Measurements from ENCODE around the gene SLC47A2. TPM values are rescaled to one million over a fixed set of nuclear protein-coding genes. Genes with fewer than 3 reads are reported as not detected.
"Not testable (repeated sequence)": the region's sequence is repeated elsewhere in the genome, so short reads cannot be mapped to it uniquely, and the experiment has no call there.

Gene SLC47A2
- total RNA-seq, 3 donors from 2014 or later, result 0.28 to 0.65 (median 0.38) TPM

DNA sequence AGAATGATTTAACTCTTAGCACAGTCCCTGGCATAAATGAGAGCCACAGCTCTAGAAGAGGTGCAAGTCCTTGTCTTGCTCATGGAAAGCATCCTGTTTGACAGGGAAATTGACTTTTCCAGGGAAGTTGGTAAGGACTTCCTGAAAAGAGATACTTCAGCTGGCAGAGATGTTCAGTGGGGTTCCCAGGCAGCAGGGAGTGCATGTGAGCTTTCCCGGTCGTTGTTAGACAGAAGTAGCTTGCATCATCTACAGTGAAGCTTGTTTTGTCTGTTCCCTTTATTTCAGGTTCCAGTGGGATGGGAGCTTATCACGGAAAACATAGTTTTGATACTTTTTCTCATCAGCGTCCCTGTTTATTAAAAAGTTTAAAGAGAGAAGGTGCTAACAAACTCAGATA is 45.0 kb downstream of the SLC47A2 start:
- ATAC-seq, result no peak
- no peaks in the 10 kb centered on the region for H3K36me3 ChIP-seq (ENCODE audit: low read depth)

GRCh38 chr17:19670908-19671307 is 45.5 kb downstream of the SLC47A2 start:
- Histone ChIP-seq H3K36me3 (ENCODE audit: low read depth) (no peaks in the 10 kb centered on the region), H3K4me3 (no peak overlapping the region), H3K9me3 (no peaks in the 10 kb centered on the region), H3K4me1 (ENCODE audit: low read depth) (peaks cover 19% of the 10 kb centered on the region)
- DNase-seq (no peak), ATAC-seq (no peak)
- no peak for TF ChIP-seq CTCF (IDR thresholded peaks at IDR 0.05)
- intact Hi-C loops (cut with DNase I, micrococcal nuclease), result no loop called here

More for the DNA sequence above, 45.0 kb downstream of the SLC47A2 start:
- intact Hi-C loops (cut with DNase I, micrococcal nuclease), result no loop called here
- peaks cover 19% of the 10 kb centered on the region for H3K4me1 ChIP-seq (ENCODE audit: low read depth)
- TF ChIP-seq CTCF (IDR thresholded peaks at IDR 0.05), result no peak
- no peaks in the 10 kb centered on the region for H3K9me3 ChIP-seq
- no peak overlapping the region for H3K4me3 ChIP-seq
- no peak for DNase-seq

GRCh38 chr17:19669680-19670079 is 46.7 kb downstream of the SLC47A2 start:
- ATAC-seq; H3K36me3 ChIP-seq (ENCODE audit: low read depth); H3K4me3 ChIP-seq; H3K9me3 ChIP-seq; DNase-seq; intact Hi-C loops (cut with DNase I, micrococcal nuclease): not testable (repeated sequence)
- peaks cover 19% of the 10 kb centered on the region for H3K4me1 ChIP-seq (ENCODE audit: low read depth)

DNA sequence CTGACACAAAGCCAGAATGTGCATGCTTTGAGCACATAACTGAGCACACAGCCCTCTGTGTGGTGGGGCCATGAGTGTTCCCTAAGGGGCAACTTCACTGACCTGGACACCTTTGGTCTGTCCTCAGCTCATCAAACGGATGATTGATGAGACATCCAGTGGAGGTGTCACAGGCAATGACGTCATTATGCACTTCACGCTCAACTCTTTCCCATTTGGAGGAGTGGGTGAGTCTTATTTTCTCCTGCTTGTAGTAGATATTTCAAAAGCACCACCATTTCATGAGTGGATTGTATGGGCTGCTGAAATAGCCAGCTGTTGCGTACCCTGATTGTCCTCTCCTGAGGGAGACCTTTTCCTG is 51.6 kb downstream of the SLC47A2 start:
- ATAC-seq, result no peak
- intact Hi-C loops (cut with DNase I, micrococcal nuclease), result no loop called here

DNA sequence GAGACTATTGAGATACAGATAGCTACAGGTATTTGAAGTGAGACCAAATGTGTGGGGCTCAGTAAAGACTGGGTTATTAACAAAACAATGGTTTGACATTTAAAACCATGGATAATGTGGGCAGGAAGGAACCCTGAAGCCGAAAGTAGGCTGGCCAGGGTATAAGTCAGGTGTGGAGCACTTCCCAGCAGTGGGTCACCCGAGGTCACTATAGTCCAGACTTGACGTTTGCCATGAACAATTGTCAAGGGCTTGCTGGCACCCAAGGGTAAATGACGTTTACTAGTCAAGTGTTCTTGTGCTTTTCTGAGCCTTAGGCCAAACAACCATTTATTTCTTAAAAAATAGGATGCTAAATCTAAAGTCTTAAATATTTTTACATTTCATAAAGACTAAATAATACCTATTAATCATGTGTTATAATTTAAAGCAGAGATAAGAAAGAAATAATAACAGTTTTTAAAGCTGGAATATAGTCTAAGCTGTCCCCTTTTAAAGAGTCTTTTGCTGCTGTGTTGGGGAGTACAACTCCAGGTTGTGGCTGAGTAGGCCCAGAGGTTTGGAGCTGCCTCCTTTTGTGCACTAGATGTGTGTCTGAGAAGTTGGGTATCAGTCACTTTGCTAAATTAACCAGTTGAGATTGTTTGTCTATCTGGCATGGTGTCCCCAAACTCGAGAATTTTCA is 52.1 kb downstream of the SLC47A2 start:
- no peaks in the 10 kb centered on the region for H3K9me3 ChIP-seq
- intact Hi-C loops (cut with DNase I, micrococcal nuclease), result no loop called here
- H3K4me1 ChIP-seq (ENCODE audit: low read depth), result no peaks in the 10 kb centered on the region
- DNase-seq (no peak), ATAC-seq (no peak)
- no peak for TF ChIP-seq CTCF (IDR thresholded peaks at IDR 0.05)
- H3K4me3 ChIP-seq, result no peak overlapping the region
- no peaks in the 10 kb centered on the region for H3K36me3 ChIP-seq (ENCODE audit: low read depth)

More for the DNA sequence above, 51.6 kb downstream of the SLC47A2 start:
- Histone ChIP-seq H3K36me3 (ENCODE audit: low read depth) (no peaks in the 10 kb centered on the region), H3K4me3 (no peak overlapping the region), H3K9me3 (no peaks in the 10 kb centered on the region), H3K4me1 (ENCODE audit: low read depth) (no peaks in the 10 kb centered on the region)
- no peak for TF ChIP-seq CTCF (IDR thresholded peaks at IDR 0.05)
- DNase-seq, result no peak

- ATAC-seq (no peak), DNase-seq (no peak)
- no peaks in the 10 kb centered on the region for H3K36me3 ChIP-seq (ENCODE audit: low read depth)
- no peak overlapping the region for H3K4me3 ChIP-seq
- no peaks in the 10 kb centered on the region for H3K4me1 ChIP-seq (ENCODE audit: low read depth)
- TF ChIP-seq CTCF (IDR thresholded peaks at IDR 0.05), result no peak
- intact Hi-C loops (cut with DNase I, micrococcal nuclease), result no loop called here
- no peaks in the 10 kb centered on the region for H3K9me3 ChIP-seq
These were observed 53.3 kb downstream of the SLC47A2 start for GRCh38 chr17:19663097-19663496.

Data from mucosa of descending colon (tissue), 3 donors.